CD4-positive, alpha-beta T cell treated with Interleukin-6 at 100 ng/mL for 8 hours (primary cell): Measurements from ENCODE around the gene EML6.

ENCODE experiments used
- DNase-seq: peaks from one replicate; pipeline ENCODE4 v3.0.0-alpha.2; 2020; ENCODE audit warnings: mixed read lengths, low spot score

Gene EML6

DNA sequence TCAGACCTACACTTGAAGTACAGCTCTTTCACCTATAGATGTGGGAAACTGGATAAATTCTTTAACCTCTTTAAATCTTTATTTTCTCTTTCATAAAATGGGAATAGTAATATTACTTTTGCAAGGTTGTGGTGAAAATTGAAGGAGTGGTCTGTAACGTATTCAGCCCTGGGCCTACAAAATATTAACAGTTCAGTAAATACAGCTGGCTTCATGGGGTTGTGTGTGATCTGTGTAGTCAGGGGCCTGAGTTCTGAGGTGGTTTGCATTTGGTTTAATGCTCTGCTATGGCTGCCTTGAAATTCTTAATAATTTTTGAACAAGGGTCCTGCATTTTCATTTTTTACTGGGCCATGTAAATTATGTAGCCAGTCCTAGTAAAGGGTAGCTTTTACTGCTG lies 16.8 kb upstream of the EML6 start:
- no peak for DNase-seq

DNA sequence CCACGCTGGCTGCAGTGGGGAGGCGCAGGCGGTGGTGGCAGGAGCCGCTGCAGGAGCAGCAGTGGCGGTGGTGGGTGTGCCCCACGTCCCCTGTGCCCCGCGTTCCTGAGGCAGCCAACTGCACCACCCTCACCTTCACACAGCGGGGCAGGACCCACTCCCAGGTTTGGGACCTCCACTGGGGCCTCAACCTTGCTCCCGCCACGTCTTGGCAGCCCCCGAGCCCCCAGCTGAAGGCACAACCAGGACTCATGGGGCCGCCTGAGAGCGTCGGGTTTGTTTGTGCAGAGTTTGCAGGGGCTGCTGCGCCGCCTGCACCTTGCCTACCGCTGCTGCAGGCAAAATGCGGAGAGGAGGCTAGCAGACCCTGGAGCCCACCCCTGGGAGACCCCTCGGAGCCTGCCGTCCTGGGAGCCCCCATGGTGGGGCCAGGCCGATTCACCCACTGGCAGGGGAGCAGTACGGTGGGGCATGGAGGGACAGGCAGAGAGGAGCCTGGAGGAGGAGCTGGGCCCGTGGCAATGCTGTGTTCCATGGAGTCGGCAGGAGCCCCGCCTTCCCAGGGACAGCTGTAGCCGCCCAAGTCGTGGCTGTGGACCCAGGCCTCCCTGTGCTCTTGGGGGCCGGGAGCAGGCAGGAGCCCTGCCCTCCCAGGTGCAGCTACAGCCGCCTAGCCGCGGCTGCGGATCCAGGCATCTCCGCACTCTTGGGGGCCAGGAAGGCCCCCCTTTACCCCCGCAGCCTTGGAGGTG lies 14.7 kb upstream of the EML6 start:
- DNase-seq = no peak

DNA sequence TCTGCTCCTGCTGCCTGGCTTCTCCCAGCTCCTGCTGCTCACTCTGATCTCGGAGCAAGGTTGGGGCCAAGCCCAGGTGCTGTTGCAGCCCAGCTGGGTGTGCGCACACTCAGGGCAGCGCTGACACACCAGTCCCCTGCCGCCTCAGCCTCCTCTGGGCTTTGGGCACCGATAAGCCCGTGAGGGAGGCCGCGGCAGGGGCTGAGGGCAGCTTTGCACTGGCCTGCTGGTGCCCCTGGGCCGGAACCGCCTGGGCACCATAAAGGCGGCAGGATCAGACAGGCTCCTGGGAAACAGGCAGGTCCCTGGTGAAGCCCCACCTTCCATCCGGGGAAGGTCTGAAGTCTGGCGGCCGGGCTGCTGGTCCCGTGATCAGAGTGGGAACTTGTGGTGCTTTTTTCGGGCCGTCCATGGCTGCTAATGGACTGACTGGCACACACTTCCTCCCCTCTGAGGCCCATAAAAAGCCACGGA lies 14.1 kb upstream of the EML6 start:
- no peak for DNase-seq

DNA sequence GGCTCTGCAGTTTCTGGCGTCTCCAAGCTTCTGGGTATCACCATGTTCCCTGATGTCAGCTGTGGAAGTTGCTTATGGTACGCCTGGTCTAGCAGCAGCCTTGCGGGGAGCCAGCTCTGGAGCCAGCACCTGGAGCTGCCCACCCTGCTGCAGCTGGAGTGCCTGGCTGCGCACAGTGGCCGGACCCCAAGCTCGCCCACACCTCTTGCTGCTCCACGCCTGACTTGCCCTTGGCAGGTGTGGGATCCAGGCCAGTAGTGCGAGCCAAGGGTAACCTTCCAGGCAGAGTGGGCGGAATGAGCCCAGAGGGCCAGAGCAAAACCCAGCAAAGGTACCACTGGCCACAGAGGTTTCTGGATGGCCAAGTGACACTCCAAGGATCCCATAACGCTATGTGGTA lies 13.2 kb upstream of the EML6 start:
- no peak for DNase-seq

DNA sequence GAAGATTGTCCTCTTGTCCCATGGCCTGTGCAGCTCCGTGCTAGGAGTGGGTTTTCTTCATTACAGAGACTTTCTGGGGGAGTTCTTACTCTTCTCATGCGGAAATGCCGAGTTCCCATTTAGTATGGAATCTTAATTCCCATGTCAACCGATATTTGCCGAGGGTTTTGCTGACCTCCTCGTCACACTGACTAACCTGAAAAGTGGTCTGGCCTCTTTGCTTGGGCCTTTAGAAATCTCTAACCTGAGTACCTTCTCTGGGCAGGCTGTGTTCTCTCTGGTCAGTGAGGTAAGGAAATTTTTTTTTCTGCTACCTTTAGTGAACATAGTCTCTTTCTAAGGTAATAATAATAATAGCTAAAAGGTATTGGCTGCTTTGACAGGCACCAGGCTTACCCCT lies 10.9 kb upstream of the EML6 start:
- no peak for DNase-seq

DNA sequence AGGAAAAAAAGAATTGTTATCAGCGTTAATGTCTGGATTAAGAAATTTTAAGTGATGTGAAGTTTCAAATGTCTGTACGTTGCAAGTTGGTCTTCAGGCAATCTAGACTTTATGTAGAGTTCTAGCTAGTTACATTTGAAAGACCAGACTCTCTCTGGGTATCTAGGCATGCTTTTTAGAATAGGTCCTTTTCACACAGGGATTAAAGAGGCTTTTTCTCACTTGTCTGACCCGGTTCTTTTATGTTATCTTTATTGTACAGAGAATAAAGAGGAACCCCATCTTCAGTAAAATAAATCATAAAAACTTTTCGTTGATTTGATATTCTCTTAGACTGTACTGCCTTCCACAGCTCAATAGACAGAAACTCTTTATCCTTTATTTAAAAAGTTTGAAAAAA lies 8.5 kb upstream of the EML6 start:
- DNase-seq = no peak

DNA sequence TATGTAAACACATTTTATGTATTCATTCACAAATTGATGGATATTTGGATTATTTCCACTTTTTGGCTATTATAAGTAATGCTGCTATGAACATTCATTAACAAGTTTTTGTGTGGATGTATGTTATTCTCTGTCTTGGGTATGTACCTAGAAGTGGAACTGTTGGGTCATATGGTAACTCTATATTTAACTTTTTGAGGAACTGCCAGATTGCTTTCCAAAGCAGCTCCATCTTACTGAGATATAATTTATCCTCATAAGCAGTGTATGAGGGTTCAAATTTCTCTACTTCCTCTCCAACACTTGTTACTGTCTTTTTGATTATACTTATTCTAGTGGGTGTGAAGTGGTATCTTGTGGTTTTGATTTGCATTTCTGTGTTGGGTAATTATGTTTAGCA lies 7.1 kb upstream of the EML6 start:
- DNase-seq = no peak

DNA sequence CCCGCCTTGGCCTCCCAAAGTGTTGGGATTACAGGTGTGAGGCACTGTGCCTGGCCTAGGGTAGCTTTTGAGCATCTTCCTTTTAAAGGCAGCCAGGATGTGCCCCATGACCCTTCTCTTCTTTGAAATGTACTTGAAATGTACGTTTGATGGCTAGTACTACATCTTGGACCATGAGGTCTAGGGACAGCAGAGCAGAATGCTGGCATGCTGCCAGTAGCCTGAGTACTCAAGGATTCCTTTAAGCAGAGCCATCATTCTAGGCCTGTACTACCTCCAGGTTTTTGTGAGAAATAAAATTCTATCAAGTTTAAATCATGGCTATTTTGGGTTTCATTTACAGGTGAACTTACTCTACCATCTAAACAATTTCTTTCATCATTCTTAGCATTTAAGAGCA lies 2.9 kb upstream of the EML6 start:
- no peak for DNase-seq

DNA sequence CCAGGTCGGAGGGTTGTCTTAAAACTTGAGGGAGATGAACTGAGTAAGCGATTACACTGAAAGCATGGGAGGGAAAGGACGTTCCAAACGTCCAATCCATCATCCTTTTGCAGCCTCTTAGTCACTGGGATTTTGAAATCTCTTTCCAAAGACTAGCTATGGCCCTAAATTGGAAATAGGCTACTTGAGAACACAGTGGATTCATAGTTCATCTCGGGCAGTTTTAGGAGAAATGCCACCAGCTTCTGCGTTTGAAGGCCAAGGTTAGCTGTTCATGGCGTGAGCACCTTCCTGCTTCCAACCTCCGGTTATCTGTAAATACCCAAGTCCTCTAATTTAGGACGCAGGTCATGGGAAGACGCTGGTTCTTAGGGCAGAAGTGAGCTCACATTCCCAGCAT lies 821 bp upstream of the EML6 start:
- no peak for DNase-seq

DNA sequence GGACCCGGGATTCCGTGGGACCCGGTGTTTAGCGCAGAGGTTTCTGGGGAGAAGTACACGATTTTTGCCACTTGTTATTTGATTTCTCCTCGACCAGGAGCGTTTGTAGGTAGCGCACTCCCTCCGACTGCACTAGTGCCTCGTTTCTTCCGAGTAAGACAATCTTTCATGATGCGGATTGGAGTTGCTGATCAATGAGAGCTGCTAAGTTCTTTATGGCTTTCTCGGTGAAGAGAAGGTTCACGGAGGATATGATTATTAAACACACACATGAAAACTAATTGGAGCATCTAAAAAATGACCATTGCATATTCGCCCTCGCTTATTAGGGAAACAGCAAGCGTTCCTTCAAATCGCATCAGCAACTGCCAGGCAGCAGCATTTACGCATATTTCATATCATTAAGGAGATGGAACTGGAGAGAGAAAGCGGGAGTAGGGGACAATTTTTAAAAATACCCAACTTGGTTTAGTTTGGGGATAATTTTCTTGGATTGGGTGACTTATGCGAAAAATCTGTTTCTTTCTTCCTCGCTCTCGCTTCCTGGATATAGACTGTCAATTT lies 616 bp downstream of the EML6 start:
- no peak for DNase-seq

DNA sequence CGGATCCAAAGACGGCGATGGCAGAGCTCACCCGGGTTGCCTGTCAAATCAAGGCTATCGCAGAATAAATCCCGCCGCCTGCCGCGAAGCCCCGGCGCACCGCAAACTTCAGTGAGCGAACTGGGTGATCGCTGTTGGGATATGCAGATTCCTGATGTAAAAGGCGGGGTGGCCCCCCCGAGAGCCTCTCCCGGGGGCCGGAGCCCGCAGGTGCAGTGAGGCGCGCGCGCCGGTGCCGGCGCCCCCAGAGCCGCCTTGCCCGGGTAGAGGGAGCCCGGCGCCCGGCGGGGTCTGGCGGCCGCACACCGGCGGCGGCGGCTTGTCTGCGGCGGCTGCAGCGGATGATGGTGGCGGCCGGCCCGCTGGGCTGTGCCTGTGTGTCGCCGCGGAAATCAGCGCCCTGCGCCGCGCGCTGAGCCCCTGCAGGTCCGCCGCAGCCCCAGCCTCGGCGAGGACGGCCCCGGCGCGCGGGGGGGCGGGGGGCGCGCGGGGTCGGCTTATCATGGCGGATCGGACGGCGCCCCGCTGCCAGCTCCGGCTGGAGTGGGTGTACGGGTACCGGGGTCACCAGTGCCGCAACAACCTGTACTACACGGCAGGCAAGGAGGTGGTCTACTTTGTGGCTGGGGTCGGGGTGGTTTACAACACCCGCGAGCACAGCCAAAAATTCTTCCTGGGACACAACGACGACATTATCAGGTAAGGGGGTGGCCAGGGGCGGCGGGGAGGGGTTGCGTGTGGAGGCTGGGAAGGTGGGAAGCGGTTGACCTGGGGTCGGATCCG lies 1.3 kb downstream of the EML6 start:
- DNase-seq = no peak

DNA sequence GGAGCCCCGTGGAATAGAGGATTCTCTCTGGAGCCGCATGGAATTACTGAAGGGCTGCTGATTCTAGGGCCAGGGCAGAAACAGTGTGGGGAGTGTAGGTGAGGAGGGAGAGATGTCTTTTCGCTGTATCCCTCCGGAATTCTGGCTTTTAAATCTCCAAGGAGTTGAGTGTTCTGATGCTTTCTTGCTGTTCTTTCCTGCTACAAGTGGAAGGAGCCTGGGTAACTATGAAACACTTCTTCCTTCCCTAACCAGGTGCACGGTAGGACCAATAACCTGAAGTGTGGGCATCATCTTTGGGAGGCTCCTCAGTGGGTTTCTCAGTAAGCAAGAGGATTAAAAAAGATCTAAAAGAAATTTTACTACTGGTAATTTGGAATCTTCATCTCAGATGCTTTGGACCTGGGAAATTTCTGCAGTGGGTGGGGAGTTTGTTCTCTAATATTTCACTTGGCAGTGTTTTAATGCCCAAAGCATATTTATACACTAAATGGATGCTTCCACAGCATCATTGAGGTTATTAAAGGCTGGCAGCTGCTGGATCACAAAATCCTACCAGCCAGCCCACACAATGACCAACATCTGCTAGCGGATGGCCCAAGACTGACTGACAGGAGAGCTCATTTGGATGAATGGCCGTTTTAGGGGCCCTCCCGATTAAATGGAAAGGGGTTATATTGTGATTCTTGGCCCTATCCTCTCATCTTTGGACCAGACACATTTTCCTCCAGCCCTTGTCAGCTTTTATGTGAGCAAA lies 2.1 kb downstream of the EML6 start:
- no peak for DNase-seq

DNA sequence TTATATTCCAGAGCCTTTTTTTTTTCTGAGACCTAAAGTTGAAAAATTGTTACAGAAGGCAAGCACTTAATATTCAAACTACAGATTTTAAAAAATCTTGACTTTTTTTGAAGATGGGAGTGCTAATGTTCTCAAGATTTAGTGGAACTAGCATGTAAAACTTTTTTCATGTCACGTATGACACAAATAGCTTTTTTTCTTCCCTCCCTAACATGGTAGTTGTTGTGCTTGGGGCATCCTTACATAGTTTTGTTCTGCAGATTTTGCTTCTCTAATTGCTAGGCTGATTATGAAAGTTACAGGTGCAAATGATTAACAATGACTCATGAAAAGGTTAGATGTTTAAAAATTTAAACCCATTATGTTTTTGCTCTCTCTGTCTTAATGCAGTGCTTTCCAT lies 3.0 kb downstream of the EML6 start:
- DNase-seq = no peak

DNA sequence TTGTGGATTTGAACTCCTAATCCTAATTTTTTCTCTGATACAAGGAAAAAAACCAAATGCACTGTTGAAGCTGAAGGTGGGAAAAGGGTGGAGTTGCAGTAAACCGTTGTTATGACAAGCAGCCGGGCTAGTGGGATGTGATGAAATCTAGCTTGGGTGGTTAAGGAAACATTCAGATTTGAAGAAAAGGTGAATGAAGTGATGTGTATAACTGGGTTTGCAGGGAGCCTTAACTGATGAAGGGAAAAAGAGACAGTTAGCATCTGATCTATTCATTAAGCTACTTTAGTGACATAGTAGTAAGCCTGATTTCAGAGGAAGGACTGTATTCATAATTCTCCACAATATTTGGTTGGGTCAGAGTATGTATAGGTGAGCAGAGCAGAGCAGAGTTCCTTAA lies 3.5 kb downstream of the EML6 start:
- DNase-seq = no peak

DNA sequence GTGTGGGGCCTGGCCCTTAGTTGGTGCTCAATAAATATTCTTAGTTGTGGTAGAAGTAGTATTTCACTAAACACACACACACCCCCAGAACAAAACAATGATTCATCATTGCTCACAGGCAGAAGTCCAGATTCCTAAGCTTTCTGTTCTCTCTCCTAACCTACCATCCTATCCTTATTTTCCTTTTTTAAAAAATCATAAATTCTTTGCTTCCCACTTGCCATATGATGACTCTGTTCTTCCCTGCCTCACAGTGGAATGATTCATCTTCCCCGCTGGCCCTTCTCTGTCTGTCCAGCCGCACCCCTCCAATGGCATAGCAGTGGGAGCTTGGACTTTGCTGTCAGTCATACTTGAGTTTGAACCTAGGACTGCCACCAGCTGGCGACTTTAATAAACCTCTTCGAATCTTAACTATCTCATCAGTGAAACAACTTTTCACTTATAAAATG lies 5.2 kb downstream of the EML6 start:
- DNase-seq = no peak

DNA sequence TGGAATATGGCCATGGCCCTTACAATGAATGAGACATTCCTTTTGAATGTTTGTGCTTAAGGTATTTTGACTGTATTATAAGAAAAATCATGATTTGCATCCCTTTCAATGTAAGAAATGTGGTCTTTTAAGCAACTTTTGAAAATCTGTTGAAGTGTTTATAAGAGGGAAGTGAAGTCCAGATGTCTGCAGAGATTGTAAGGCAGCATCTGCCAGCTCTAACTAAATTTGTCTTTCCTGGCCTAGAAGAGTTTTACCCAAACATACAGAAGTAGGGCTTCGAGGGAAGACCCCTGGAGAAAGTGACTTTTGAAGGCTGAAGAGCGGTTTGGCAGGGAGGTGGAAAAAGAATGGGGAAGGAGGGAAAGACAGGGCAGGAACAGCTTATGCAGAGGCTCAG lies 12.2 kb downstream of the EML6 start:
- no peak for DNase-seq

DNA sequence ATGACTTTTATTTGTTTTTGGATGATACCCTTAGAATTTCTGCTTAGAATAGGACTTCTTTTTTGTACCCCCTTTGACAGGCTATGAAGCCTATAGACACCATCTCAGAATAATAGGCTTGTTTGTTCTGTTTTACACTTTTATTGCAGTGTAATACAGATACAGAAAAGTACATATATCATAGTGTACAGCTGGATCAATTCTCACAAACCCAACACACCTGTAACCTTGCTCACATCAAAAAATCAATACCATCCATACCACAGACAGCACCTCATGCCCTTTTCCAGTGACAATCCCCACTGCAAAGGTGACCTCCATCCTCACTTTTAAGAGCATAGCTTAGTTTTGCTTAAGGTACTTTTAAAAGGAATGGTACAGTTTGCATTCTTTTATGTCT lies 14.8 kb downstream of the EML6 start:
- no peak for DNase-seq

DNA sequence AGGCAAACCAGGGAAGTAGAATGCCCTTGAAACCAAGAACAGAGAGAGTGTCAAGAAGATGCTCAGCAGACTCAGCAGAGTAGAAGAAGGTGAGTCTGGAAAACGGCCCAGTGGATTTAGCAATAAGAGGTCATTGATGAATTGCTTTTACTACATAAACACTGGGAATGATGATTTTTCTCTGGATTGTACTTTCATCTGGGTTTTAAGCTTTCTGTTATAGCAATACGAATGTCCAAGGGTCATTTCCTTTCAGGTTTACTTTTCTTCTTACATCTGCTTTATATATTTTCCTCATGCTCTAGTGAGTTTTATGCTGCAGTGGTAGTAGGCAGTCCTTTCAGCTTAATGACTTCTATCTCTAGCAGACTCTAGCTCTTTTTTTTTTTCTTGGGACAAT lies 16.9 kb downstream of the EML6 start:
- DNase-seq = no peak

DNA sequence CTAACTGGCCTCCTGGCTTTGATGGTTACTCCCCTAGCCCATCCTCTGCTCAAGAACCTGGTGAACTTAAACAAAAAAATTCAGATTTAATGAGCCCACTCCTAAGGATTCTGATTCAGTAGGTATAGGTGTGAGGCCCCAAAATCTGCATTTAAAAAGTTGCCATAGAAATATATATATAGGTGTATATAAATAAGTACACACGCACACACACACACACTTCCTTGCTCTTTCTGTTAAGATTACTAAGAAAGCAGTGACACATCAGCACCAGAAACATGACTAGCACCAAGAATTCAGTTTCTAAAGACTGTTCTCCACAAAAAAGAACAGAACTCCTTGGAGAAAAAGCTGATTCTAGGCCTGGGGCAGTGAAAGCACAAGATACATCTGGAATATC lies 17.8 kb downstream of the EML6 start:
- DNase-seq = no peak

DNA sequence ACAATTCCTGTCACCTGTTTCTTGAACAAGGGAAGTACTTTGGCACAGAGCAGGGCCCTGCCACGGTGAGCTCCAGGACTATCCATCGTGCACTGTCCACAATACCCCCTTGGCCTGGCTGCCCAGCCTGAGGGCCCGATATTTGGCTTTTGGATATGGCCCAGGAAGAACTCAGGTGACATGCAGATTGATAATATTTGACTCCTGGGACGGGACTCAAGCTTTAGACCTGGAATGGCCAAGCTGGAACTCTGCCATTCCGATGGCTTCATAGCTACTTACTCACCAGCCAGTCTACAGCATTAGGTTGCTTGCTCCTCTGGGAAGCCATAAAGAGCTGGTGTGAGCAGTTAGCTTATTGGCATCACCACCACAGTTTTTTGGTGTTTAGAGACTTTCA lies 26.6 kb downstream of the EML6 start:
- DNase-seq = no peak

DNA sequence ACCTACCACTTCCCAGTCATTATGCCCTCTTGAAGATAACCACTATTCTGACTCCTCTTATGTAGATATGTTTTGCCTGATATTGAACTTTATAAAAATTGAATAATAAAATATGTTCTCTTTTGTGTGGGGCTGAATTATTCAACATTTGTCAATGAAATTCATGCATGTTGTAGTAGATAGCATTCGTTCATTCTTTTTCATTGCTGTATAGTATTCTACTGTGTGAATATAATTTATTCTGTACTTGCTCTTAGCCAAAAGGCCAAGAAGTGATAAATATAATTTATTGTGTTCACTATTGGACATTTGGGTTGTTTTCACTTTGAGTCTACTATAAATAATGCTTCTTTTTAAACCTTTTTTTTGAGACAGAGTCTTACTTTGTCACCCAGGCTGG lies 29.0 kb downstream of the EML6 start:
- no peak for DNase-seq

DNA sequence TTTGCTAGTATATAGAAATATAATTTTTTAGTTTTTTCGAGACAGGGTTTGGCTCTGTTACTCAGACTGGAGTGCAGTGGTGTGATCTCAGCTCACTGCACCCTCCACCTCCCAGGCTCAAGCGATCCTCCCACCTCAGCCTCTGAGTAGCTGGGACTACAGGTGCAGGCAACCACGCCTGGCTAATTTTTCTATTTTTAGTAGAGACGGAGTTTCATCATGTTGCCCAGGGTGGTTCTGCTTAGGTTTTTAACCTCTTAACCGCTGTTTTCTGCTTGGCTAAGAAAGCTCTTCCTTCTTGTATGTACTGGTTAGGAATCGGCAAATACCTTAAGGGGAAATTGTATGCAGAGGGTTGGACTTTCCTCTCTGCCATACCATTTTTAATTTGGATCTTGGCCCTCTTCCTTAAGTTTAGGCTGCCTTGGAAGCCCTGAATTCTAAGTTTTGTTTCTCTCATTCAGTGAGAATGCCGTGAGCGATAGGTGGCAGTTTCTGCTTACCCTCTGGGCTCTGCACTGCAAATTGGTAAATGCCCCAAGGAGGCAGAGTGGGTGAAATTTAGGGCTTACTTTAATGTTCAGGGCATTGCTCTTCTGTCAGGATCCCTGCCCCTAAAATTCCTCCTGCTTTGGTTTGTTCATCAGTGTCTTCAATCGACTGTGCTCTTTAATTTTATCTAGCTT lies 32.3 kb downstream of the EML6 start:
- no peak for DNase-seq
